Activated CD4-positive, alpha-beta T cell treated with anti-CD3 and anti-CD28 coated beads, Interleukin-2, amount 10 ng/mL, durations not matched to agents 7 days and 5 days (primary cell): ENCODE results near the gene ERC2. TPM values are rescaled to one million over a fixed set of nuclear protein-coding genes. Genes with fewer than 3 reads are reported as not detected.
"Not testable (repeated sequence)": the region's sequence is repeated elsewhere in the genome, so short reads cannot be mapped to it uniquely, and the experiment has no call there.

Experiments used
- CTCF ChIA-PET: fragments of 350-600 bp; sonication (Branson Sonifier 250); formaldehyde crosslinking; loops from one replicate; lab custom pipeline; 2021; ENCODE audit warnings: antibody characterized with exemption; lab: Charles Lee
- POLR2A ChIA-PET: fragments of 350-600 bp; sonication (Branson Sonifier 250); formaldehyde crosslinking; loops from one replicate; lab custom pipeline; 2021; ENCODE audit warnings: antibody characterized with exemption; lab: Charles Lee
- DNase-seq: peaks from one replicate; pipeline ENCODE4 v3.0.0-alpha.2; 2020
- H3K27ac Mint-ChIP-seq: one replicate; pipeline ENCODE4 v1.8.0; 2021; ENCODE audit warnings: mild to moderate bottlenecking, moderate library complexity, mixed read lengths
- H3K27me3 Mint-ChIP-seq: one replicate; pipeline ENCODE4 v1.8.0; 2021; ENCODE audit warnings: mixed read lengths
- H3K36me3 Mint-ChIP-seq: one replicate; pipeline ENCODE4 v1.8.0; 2021; ENCODE audit warnings: low read depth, mixed read lengths
- H3K4me1 Mint-ChIP-seq: one replicate; pipeline ENCODE4 v1.8.0; 2021; ENCODE audit warnings: mixed read lengths
- H3K4me3 Mint-ChIP-seq: one replicate; pipeline ENCODE4 v1.8.0; 2021; ENCODE audit warnings: mild to moderate bottlenecking, moderate library complexity, mixed read lengths
- H3K9me3 Mint-ChIP-seq: one replicate; pipeline ENCODE4 v1.8.0; 2021; ENCODE audit warnings: mixed read lengths
- total RNA-seq, 2 experiments: library from RNA; stranded (reverse); gene quantifications; one replicate each; pipeline ENCODE4 v1.2.3, GENCODE V29; 2021

ERC2 gene
- total RNA-seq, 2 experiments from 2014 or later: not detected

DNA sequence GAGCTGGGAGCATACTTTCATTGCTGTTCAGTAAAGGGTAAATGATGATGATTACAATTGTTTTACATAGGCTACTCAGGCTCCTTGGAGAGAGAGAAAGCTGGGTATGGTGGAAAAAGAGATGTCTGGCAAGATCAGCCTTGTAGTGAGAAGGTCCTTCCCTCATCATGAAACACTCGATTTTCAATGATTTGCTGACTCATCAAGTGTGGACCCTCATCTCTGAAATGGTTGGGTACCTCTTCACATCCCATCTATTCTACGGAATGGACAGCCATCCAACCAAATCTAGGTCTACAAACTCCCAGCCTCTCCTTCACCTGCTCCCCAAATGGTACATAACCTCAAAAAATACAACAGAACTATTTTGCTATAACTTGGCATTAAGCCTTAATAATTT lies 610.6 kb downstream of the ERC2 start:
- H3K27ac Mint-ChIP-seq: no peak overlapping the region
- POLR2A ChIA-PET: no interaction called here
- no peaks in the 10 kb centered on the region for H3K36me3 Mint-ChIP-seq
- no peaks in the 10 kb centered on the region for H3K9me3 Mint-ChIP-seq
- H3K4me1 Mint-ChIP-seq: no peaks in the 10 kb centered on the region
- no peaks in the 10 kb centered on the region for H3K27me3 Mint-ChIP-seq
- CTCF ChIA-PET: no interaction called here
- H3K4me3 Mint-ChIP-seq: no peak overlapping the region
- no peak for DNase-seq

DNA sequence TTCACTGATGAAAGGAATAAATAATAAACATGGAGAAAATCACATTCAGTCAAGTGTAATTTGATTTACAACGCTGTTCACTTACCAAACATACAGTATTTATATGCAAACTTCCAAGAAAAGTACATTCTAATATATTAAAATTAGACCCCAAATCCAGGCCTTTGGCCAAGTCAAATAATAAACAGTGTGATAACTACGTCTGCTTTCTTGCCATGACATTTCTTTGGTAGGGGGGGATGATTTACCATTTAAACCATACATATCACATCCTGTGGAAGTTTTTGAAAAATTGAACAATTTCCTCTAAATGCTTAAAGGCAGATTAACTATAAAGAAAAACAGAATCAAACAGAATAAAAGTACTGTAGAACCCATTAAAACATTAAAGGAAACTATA lies 613.0 kb downstream of the ERC2 start:
- CTCF ChIA-PET: no interaction called here
- no peak for DNase-seq
- Mint-ChIP-seq H3K27ac (no peak overlapping the region), H3K27me3 (no peaks in the 10 kb centered on the region), H3K4me3 (no peak overlapping the region), H3K36me3 (no peaks in the 10 kb centered on the region), H3K9me3 (no peaks in the 10 kb centered on the region), H3K4me1 (no peaks in the 10 kb centered on the region)
- POLR2A ChIA-PET: no interaction called here

DNA sequence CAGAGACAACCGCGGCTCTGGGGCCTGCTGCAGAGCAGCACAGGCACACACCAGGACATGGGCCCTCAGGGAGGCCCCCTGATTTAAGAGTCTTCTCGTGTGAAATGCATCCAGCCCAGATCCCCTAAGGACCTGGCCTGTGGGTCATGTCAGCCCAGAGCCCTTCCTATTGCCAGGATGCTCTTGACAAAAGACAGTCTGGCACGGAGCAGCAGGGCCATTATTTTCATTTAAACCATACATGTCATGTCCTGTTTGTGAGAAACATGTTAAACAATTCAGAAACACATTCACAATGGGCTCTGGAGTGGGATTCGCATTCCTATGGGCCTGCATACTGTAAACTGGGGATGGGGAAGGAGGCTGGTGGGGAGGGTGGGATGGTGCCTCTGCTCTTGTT lies 613.8 kb downstream of the ERC2 start:
- H3K4me3 Mint-ChIP-seq: no peak overlapping the region
- DNase-seq: no peak
- H3K36me3 Mint-ChIP-seq: no peaks in the 10 kb centered on the region
- ChIA-PET CTCF (no interaction called here), POLR2A (no interaction called here)
- no peaks in the 10 kb centered on the region for H3K9me3 Mint-ChIP-seq
- H3K27ac Mint-ChIP-seq: no peak overlapping the region
- no peaks in the 10 kb centered on the region for H3K4me1 Mint-ChIP-seq
- no peaks in the 10 kb centered on the region for H3K27me3 Mint-ChIP-seq

DNA sequence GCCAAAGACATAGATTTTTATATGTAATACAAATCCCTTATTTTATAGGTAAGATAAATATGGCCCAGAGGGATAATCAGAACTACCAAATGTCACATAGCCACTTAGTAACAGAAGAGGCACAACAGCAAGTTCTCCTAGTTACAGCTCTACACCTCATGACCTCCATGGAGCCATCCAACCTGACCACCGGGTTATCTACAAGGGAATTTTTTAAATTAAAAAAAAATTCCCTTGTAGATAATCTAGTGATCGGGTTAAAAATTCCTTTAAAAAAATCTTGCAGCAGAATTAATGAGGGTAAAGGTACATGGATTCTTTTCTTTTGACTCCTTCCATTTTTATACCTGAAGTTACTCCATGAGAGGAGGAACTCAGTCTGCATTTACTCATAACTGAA lies 615.9 kb downstream of the ERC2 start:
- ChIA-PET CTCF (no interaction called here), POLR2A (no interaction called here)
- no peak overlapping the region for H3K27ac Mint-ChIP-seq
- no peaks in the 10 kb centered on the region for H3K4me1 Mint-ChIP-seq
- H3K27me3 Mint-ChIP-seq: no peaks in the 10 kb centered on the region
- no peak overlapping the region for H3K4me3 Mint-ChIP-seq
- no peak for DNase-seq
- no peaks in the 10 kb centered on the region for H3K9me3 Mint-ChIP-seq
- H3K36me3 Mint-ChIP-seq: no peaks in the 10 kb centered on the region

DNA sequence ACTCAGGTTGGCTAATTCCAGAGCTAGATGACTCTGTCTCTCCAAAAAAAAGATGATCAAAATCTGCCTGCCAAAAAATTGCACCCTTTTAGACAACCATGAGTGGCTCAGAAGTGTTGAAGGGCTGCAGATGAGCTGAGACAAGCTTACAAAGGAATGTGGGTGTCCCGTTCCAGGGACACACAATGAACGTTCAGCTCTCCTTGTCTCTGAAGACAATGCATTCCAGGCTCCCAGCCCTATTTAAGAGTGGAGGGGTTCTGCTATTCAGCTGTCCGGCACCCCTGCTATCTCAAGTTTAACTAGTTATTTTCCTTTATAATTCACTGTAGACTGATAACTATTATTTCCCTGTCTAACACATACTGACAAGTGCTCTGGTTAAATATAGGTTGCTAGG lies 626.1 kb downstream of the ERC2 start:
- H3K27me3 Mint-ChIP-seq: peaks cover 2% of the 10 kb centered on the region
- no peak for DNase-seq
- H3K36me3 Mint-ChIP-seq: no peaks in the 10 kb centered on the region
- H3K4me3 Mint-ChIP-seq: no peak overlapping the region
- peaks cover 2% of the 10 kb centered on the region for H3K9me3 Mint-ChIP-seq
- no peak overlapping the region for H3K27ac Mint-ChIP-seq
- no peaks in the 10 kb centered on the region for H3K4me1 Mint-ChIP-seq
- CTCF ChIA-PET: no interaction called here
- POLR2A ChIA-PET: no interaction called here

DNA sequence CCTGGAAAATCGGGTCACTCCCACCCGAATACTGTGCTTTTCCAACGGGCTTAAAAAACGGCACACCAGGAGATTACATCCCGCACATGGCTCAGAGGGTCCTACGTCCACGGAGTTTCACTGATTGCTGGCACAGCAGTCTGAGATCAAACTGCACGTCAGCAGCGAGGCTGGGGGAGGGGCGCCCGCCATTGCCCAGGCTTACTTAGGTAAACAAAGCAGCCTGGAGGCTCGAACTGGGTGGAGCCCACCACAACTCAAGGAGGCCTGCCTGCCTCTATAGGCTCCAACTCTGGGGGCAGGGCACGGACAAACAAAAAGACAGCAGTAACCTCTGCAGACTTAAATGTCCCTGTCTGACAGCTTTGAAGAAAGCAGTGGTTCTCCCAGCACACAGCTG lies 636.4 kb downstream of the ERC2 start:
- H3K27ac Mint-ChIP-seq, POLR2A ChIA-PET, H3K36me3 Mint-ChIP-seq, DNase-seq, H3K4me1 Mint-ChIP-seq, H3K4me3 Mint-ChIP-seq, H3K9me3 Mint-ChIP-seq, H3K27me3 Mint-ChIP-seq, CTCF ChIA-PET: not testable (repeated sequence)

DNA sequence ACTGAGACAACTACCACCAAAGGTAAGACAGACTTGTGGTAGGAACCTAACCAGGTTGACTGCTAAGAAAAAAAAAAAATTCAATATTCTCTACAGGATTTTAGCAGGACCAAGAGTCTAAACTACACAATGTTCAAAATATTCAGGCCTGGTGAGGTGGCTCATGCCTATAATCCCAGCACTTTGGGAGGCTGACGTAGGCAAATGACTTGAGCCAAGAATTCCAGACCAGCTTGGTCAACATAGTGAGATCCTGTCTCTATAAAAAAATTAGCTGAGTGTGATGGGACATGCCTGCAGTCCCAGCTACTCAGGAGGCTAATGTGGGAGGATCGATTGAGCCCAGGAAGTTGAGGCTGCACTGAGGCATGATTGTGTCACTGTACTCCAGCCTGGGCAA lies 639.6 kb downstream of the ERC2 start:
- H3K4me1 Mint-ChIP-seq: no peaks in the 10 kb centered on the region
- DNase-seq: no peak
- peaks cover 2% of the 10 kb centered on the region for H3K9me3 Mint-ChIP-seq
- H3K27ac Mint-ChIP-seq: no peak overlapping the region
- no peaks in the 10 kb centered on the region for H3K27me3 Mint-ChIP-seq
- CTCF ChIA-PET: no interaction called here
- POLR2A ChIA-PET: no interaction called here
- H3K4me3 Mint-ChIP-seq: no peak overlapping the region
- H3K36me3 Mint-ChIP-seq: no peaks in the 10 kb centered on the region

DNA sequence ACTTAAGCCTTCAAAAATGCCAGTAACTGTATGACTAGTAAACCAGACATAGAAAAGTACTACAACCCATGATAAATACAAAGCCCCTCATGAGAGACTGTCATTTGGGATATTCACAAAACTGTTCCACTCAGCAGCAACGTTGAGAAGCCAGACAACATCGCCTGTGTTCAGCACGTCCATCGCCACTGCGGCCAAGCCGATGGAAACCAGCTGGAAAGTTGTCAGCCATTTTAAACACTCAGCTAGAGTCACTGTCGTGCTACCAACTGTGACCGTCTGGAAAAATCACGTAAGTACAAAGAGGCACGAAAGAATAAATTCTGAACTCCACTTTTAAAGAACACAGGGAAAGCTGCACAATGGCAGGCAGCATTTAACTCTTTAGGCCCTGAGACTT lies 640.5 kb downstream of the ERC2 start:
- H3K27ac Mint-ChIP-seq: no peak overlapping the region
- H3K27me3 Mint-ChIP-seq: no peaks in the 10 kb centered on the region
- no peaks in the 10 kb centered on the region for H3K36me3 Mint-ChIP-seq
- CTCF ChIA-PET: no interaction called here
- POLR2A ChIA-PET: no interaction called here
- peaks cover 2% of the 10 kb centered on the region for H3K9me3 Mint-ChIP-seq
- H3K4me1 Mint-ChIP-seq: no peaks in the 10 kb centered on the region
- no peak overlapping the region for H3K4me3 Mint-ChIP-seq
- DNase-seq: no peak

DNA sequence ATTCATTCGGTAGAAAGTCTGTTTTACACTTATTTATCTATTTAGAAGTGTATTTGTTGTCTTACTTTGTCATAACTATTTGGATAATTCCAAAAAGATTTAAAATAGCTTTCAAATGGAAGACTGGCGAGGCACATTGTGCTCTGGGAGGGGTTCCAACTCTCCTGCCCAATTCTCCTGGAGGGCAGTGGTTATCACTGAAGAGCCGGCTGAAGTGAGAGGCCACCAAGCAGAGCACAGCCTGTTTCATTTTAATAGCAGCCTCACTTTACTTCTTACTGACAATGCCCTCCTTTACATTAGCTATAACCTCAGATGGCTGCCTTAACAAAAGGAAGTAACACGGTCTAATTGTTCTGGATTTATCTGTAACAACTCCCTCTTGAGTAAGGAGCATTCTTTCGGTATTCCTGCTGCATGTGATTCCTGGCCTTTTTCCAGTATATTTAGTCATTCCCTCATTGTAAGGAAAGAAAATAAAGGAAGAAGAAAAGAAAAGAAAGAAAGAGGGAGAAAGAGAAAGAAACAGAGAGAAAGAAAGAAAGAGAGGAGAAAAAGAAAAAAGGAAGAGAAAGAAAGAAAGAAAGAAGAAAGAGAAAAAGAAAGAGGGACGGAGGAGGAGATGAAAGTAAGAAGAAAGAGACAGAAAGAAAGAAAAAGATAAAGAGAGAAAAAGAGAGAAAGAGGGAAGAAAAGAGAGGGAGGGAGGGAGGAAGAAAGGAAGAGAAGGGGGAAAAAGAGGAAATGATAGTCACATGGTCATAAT lies 641.4 kb downstream of the ERC2 start:
- ChIA-PET CTCF (no interaction called here), POLR2A (no interaction called here)
- Mint-ChIP-seq H3K4me3 (no peak overlapping the region), H3K27me3 (no peaks in the 10 kb centered on the region), H3K36me3 (no peaks in the 10 kb centered on the region), H3K27ac (no peak overlapping the region), H3K4me1 (no peaks in the 10 kb centered on the region), H3K9me3 (peaks cover 2% of the 10 kb centered on the region)
- DNase-seq: no peak

DNA sequence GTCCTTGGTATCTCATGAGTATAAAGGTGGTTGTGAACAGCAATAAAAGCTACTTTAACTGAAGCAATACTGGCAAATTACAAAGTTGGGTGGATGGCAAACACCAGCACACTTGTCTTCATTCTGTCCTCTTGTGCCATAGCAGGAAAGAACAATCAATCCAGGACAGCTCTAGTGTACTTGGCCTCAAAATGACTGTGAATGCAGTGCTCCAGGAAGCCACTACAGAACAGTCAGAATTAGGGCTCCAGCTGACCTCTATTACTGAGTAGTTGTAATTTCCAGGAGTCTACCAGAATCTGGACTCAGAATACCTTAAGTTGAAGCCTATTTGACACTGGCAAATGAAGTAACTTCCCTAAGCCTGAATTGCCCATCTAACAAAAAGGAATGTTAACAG lies 642.2 kb downstream of the ERC2 start:
- H3K9me3 Mint-ChIP-seq: peaks cover 2% of the 10 kb centered on the region
- ChIA-PET CTCF (no interaction called here), POLR2A (no interaction called here)

DNA sequence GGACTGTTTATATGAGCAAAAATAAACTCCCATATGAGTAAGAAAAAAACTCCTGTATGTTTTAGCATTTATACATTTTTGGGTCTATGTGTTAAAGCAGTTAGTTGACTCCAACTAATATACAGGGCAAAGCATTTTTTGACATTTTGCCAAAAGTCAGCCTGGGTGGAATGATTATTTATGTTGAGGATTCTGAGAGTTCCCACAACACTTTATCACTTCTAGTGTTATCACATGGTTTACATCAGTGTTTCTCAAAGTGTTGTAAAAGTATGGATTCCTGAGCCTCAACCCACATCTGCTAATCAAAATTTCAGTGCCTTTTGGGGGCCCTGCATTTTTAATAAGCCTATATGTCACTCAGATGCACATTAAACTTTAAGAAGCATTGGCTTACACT lies 643.9 kb downstream of the ERC2 start:
- Mint-ChIP-seq H3K36me3 (no peaks in the 10 kb centered on the region), H3K27me3 (no peaks in the 10 kb centered on the region), H3K27ac (no peak overlapping the region), H3K4me1 (no peaks in the 10 kb centered on the region), H3K9me3 (no peaks in the 10 kb centered on the region), H3K4me3 (no peak overlapping the region)
- ChIA-PET CTCF (no interaction called here), POLR2A (no interaction called here)
- no peak for DNase-seq

More for the DNA sequence above, 642.2 kb downstream of the ERC2 start:
- H3K36me3 Mint-ChIP-seq: no peaks in the 10 kb centered on the region
- H3K4me3 Mint-ChIP-seq: no peak overlapping the region
- no peaks in the 10 kb centered on the region for H3K4me1 Mint-ChIP-seq
- no peaks in the 10 kb centered on the region for H3K27me3 Mint-ChIP-seq
- no peak overlapping the region for H3K27ac Mint-ChIP-seq
- DNase-seq: no peak

DNA sequence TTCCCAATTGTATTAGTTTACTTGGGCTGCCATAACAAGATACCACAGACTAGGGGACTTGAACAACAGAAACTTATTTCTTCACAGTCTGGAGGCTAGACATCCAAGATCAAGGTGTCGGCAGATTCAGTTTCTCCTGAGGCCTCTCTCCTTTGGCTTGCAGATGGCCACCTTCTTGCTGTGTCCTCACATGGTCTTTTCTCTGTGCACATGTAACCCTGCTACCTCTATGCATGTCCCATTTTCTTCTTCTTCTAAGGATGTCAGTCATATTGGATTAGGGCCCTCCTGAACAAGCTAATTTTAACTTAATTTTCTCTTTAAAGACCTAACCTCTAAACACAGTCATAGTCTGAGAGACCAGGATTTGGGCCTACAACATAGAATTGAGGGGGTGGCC lies 644.4 kb downstream of the ERC2 start:
- POLR2A ChIA-PET: no interaction called here
- no peaks in the 10 kb centered on the region for H3K27me3 Mint-ChIP-seq
- no peak overlapping the region for H3K27ac Mint-ChIP-seq
- CTCF ChIA-PET: no interaction called here
- DNase-seq: no peak
- H3K4me1 Mint-ChIP-seq: no peaks in the 10 kb centered on the region
- H3K36me3 Mint-ChIP-seq: no peaks in the 10 kb centered on the region
- no peaks in the 10 kb centered on the region for H3K9me3 Mint-ChIP-seq
- no peak overlapping the region for H3K4me3 Mint-ChIP-seq

DNA sequence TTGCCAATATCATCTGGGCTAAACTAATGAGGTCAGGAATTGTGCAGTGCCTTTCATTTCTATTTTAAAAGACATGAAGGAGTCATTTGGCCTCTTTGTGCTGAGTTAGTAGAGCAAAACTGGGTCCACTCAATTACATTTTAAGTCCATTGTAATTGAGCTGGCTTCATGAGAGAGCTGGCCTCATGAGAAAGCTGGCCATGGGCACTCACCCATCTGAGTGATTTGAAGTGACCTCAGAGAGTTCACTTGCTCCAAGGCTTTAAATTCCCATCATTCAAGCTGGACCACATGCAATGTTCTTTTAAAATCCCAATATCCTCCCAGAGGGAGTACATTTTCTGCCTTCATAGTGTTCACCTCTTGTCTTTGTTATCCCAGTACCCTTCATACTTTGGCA lies 645.3 kb downstream of the ERC2 start:
- H3K36me3 Mint-ChIP-seq: no peaks in the 10 kb centered on the region
- no peak overlapping the region for H3K27ac Mint-ChIP-seq
- H3K4me1 Mint-ChIP-seq: no peaks in the 10 kb centered on the region
- no peaks in the 10 kb centered on the region for H3K27me3 Mint-ChIP-seq
- H3K4me3 Mint-ChIP-seq: no peak overlapping the region
- DNase-seq: no peak
- POLR2A ChIA-PET: no interaction called here
- H3K9me3 Mint-ChIP-seq: no peaks in the 10 kb centered on the region
- CTCF ChIA-PET: no interaction called here

DNA sequence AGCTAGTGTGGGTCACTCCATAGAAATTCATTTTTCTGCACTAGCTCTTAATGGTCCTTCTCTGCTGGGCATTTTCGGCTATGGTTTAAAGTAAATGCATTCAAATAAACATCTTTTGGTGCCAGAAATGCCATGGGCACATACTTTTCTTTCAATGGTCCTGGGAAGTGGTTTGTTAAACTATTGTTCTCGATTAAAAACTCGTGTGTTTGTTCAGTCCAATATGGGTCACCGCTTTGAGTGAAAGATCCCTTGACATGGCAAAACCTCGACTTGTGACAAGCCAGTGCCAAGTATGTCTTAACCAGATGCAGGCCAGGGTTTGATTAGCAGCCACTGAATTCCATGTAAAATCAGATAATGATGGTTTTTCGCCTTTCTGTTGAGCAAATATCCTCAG lies 649.3 kb downstream of the ERC2 start:
- POLR2A ChIA-PET: no interaction called here
- no peaks in the 10 kb centered on the region for H3K27me3 Mint-ChIP-seq
- no peaks in the 10 kb centered on the region for H3K4me1 Mint-ChIP-seq
- no peaks in the 10 kb centered on the region for H3K36me3 Mint-ChIP-seq
- no peak for DNase-seq
- CTCF ChIA-PET: no interaction called here
- no peaks in the 10 kb centered on the region for H3K9me3 Mint-ChIP-seq
- no peak overlapping the region for H3K4me3 Mint-ChIP-seq
- no peak overlapping the region for H3K27ac Mint-ChIP-seq
